H1 (cell line): Measurements from ENCODE around the gene SLIT3. TPM values are rescaled to one million over a fixed set of nuclear protein-coding genes. Genes with fewer than 3 reads are reported as not detected.
A peak's percentile ranks its signal among the peaks of the same experiment; 100 is the strongest.

ENCODE experiments used
- CTCF ChIA-PET: fragments of 300-600 bp; sonication (Branson Sonifier 250); formaldehyde crosslinking; loops from one replicate; lab custom pipeline; 2021; ENCODE audit not compliant: partially characterized antibody; lab: Charles Lee
- POLR2A ChIA-PET: fragments of 300-600 bp; sonication (Branson Sonifier 250); formaldehyde crosslinking; loops from one replicate; lab custom pipeline; 2021; ENCODE audit warnings: inconsistent platforms; ENCODE audit not compliant: partially characterized antibody; lab: Charles Lee
- DNase-seq, 2 experiments: peaks; one replicate each; pipeline versions ENCODE4 v3.0.0 to v3.0.0-alpha.2; 2010 to 2022; ENCODE audit warnings: low spot score in 2 of 2, low read depth in 1 of 2, mixed read lengths in 1 of 2
- FAIRE-seq: peaks from 2 replicates; lab custom pipeline; 2011; peaks lifted over from hg19 to GRCh38; lab: Jason Lieb, UNC
- H2AFZ ChIP-seq: 2 replicates; pipeline ENCODE4 v1.8.1; 2012; ENCODE audit warnings: low read length, inconsistent platforms
- H2AK5ac ChIP-seq: 2 replicates; pipeline ENCODE4 v1.6.1; 2013; ENCODE audit warnings: low read depth, low read length
- H2BK120ac ChIP-seq: replicated peaks from 2 replicates; pipeline ENCODE3; 2013; ENCODE audit warnings: low read depth, low read length, inconsistent platforms
- H2BK12ac ChIP-seq: 2 replicates; pipeline ENCODE4 v1.6.1; 2013; ENCODE audit warnings: low read depth, low read length
- H2BK15ac ChIP-seq: 2 replicates; pipeline ENCODE4 v1.6.1; 2013; ENCODE audit warnings: low read length
- H2BK20ac ChIP-seq: 2 replicates; pipeline ENCODE4 v1.6.1; 2013; ENCODE audit warnings: low read length
- H2BK5ac ChIP-seq: 2 replicates; pipeline ENCODE4 v1.6.1; 2013; ENCODE audit warnings: low read depth, low read length
- H3K14ac ChIP-seq: 2 replicates; pipeline ENCODE4 v1.6.1; 2013; ENCODE audit warnings: inconsistent platforms; ENCODE audit not compliant: insufficient read length
- H3K18ac ChIP-seq: 2 replicates; pipeline ENCODE4 v1.6.1; 2013; ENCODE audit warnings: low read length; ENCODE audit errors: extremely low read depth
- H3K23ac ChIP-seq: 2 replicates; pipeline ENCODE4 v1.6.1; 2013; ENCODE audit warnings: inconsistent platforms; ENCODE audit not compliant: insufficient read length
- H3K23me2 ChIP-seq: 2 replicates; pipeline ENCODE4 v1.6.1; 2013; ENCODE audit warnings: low read depth, low read length
- H3K27ac ChIP-seq: 2 replicates; pipeline ENCODE4 v1.6.1; 2011; ENCODE audit warnings: low read depth, low read length, inconsistent platforms
- H3K27me3 ChIP-seq, 4 experiments: replicated peaks in 1 of 4; 1 replicate in 1 of 4; 2 replicates in 3 of 4; pipeline versions ENCODE4 v1.6.1 to v1.8.1; 2011 to 2013; ENCODE audit warnings: low read length in 3 of 4, mild to moderate bottlenecking in 3 of 4, inconsistent platforms in 2 of 4, mixed read lengths in 2 of 4, moderate library complexity in 1 of 4; ENCODE audit not compliant: control insufficient read depth in 3 of 4, insufficient read depth in 3 of 4; ENCODE audit errors: extremely low read depth in 1 of 4
- H3K36me3 ChIP-seq, 4 experiments: 2 replicates each; pipeline versions ENCODE4 v1.6.1 to v1.8.1; 2011 to 2013; ENCODE audit warnings: mild to moderate bottlenecking in 4 of 4, low read length in 3 of 4, moderate library complexity in 2 of 4, control low read depth in 1 of 4, inconsistent platforms in 1 of 4; ENCODE audit not compliant: insufficient read depth in 4 of 4, control insufficient read depth in 2 of 4
- H3K4ac ChIP-seq: replicated peaks from 2 replicates; pipeline ENCODE3; 2013; ENCODE audit warnings: low read length, low read depth, mixed read lengths, inconsistent platforms; ENCODE audit not compliant: insufficient read length
- H3K4me1 ChIP-seq, 4 experiments: replicated peaks in 1 of 4; 1 replicate in 1 of 4; 2 replicates in 3 of 4; pipeline versions ENCODE4 v1.6.1 to v1.8.1; 2011 to 2013; ENCODE audit warnings: low read length in 3 of 4, inconsistent platforms in 2 of 4, mixed read lengths in 1 of 4; ENCODE audit not compliant: insufficient read depth in 4 of 4, control insufficient read depth in 3 of 4
- H3K4me2 ChIP-seq, 2 experiments: 2 replicates each; pipeline versions ENCODE4 v1.6.1 to v1.8.1; 2011 to 2013; ENCODE audit warnings: low read depth in 2 of 2, low read length in 2 of 2, control low read depth in 1 of 2, inconsistent platforms in 1 of 2, mild to moderate bottlenecking in 1 of 2; ENCODE audit not compliant: insufficient read depth in 1 of 2
- H3K4me3 ChIP-seq, 4 experiments: fragments of 200-600, 300-600 bp in 1 of 4; sonication (generic), shearing (Covaris generic), sonication (Bioruptor Twin) in 1 of 4; 2 replicates each; pipeline versions ENCODE4 v1.5.1 to v1.8.1; 2011 to 2016; ENCODE audit warnings: low read length in 4 of 4, low read depth in 3 of 4, control low read depth in 2 of 4, inconsistent platforms in 2 of 4, mild to moderate bottlenecking in 2 of 4, mixed read lengths in 1 of 4, moderate library complexity in 1 of 4; ENCODE audit not compliant: insufficient read depth in 2 of 4; ENCODE audit errors: extremely low read depth in 1 of 4
- H3K56ac ChIP-seq: replicated peaks from 2 replicates; pipeline ENCODE3; 2013; ENCODE audit warnings: low read depth, mild to moderate bottlenecking, mixed read lengths, low read length, inconsistent platforms; ENCODE audit not compliant: insufficient read length
- H3K79me1 ChIP-seq: 2 replicates; pipeline ENCODE4 v1.6.1; 2013; ENCODE audit warnings: low read depth, low read length, control low read depth
- H3K79me2 ChIP-seq, 2 experiments: 2 replicates each; pipeline versions ENCODE4 v1.6.1 to v1.8.1; 2012 to 2013; ENCODE audit warnings: low read length in 2 of 2, mild to moderate bottlenecking in 2 of 2, inconsistent platforms in 1 of 2; ENCODE audit not compliant: insufficient read depth in 2 of 2, control insufficient read depth in 1 of 2
- H3K9ac ChIP-seq, 4 experiments: replicated peaks in 1 of 4; 1 replicate in 1 of 4; 2 replicates in 3 of 4; pipeline versions ENCODE4 v1.6.1 to v1.8.1; 2011 to 2013; ENCODE audit warnings: low read depth in 3 of 4, low read length in 3 of 4, control low read depth in 2 of 4, mild to moderate bottlenecking in 2 of 4, moderate library complexity in 2 of 4, inconsistent platforms in 1 of 4; ENCODE audit errors: extremely low read depth in 1 of 4
- H3K9me3 ChIP-seq, 2 experiments: 2 replicates each; pipeline versions ENCODE4 v1.6.1 to v1.8.1; 2012 to 2013; ENCODE audit warnings: mild to moderate bottlenecking in 2 of 2, moderate library complexity in 2 of 2, control low read depth in 1 of 2, inconsistent platforms in 1 of 2, low read depth in 1 of 2, low read length in 1 of 2, mixed read lengths in 1 of 2; ENCODE audit not compliant: insufficient read depth in 2 of 2
- H4K20me1 ChIP-seq, 2 experiments: replicated peaks in 1 of 2; 2 replicates each; pipeline versions ENCODE3 to v1.8.1; 2011 to 2013; ENCODE audit warnings: inconsistent platforms in 2 of 2, low read length in 2 of 2, mild to moderate bottlenecking in 1 of 2; ENCODE audit not compliant: insufficient read depth in 2 of 2, control insufficient read depth in 1 of 2
- H4K5ac ChIP-seq: 2 replicates; pipeline ENCODE4 v1.6.1; 2013; ENCODE audit warnings: low read length, low read depth, mixed read lengths, inconsistent platforms; ENCODE audit not compliant: insufficient read length
- H4K8ac ChIP-seq: 2 replicates; pipeline ENCODE4 v1.8.0; 2013; ENCODE audit warnings: mild to moderate bottlenecking, moderate library complexity, low read length, inconsistent platforms; ENCODE audit not compliant: insufficient read depth; ENCODE audit errors: extremely low read depth
- H4K91ac ChIP-seq: replicated peaks from 2 replicates; pipeline ENCODE3; 2013; ENCODE audit warnings: low read length, mixed read lengths, inconsistent platforms; ENCODE audit not compliant: insufficient read length
- ATF2 ChIP-seq: IDR thresholded peaks from 2 replicates; pipeline ENCODE4 v1.6.1; 2012; ENCODE audit warnings: low read length, inconsistent platforms
- CTBP2 ChIP-seq: IDR thresholded peaks from 2 replicates; pipeline ENCODE4 v1.7.0; 2011; ENCODE audit warnings: borderline replicate concordance, mild to moderate bottlenecking, moderate library complexity, mixed read lengths, low read length; ENCODE audit not compliant: insufficient read depth, insufficient read length
- E2F6 ChIP-seq: IDR thresholded peaks from 2 replicates; pipeline ENCODE4 v1.6.1; 2012; ENCODE audit warnings: inconsistent platforms
- EGR1 ChIP-seq: IDR thresholded peaks from 2 replicates; pipeline ENCODE4 v1.6.1; 2011; ENCODE audit warnings: low read depth, low read length, borderline replicate concordance
- EP300 ChIP-seq, 2 experiments: IDR thresholded peaks; 1 replicate in 1 of 2; 2 replicates in 1 of 2; pipeline ENCODE4 v1.6.1; 2011 to 2012; ENCODE audit warnings: low read depth in 2 of 2, low read length in 2 of 2, mild to moderate bottlenecking in 2 of 2, borderline replicate concordance in 1 of 2, inconsistent platforms in 1 of 2, moderate library complexity in 1 of 2
- EZH2 ChIP-seq: fragments of 200-600 bp; sonication (generic); IDR thresholded peaks from 2 replicates; pipeline ENCODE4 v1.7.1; 2012; ENCODE audit warnings: low read depth, mild to moderate bottlenecking, moderate library complexity, low read length, inconsistent platforms; ENCODE audit not compliant: severe bottlenecking
- HDAC6 ChIP-seq: IDR thresholded peaks from one replicate; pipeline ENCODE4 v1.7.1; 2012; ENCODE audit warnings: low read depth, mild to moderate bottlenecking, inconsistent platforms, low read length, moderate library complexity
- JUND ChIP-seq: IDR thresholded peaks from 2 replicates; pipeline ENCODE4 v1.6.1; 2011; ENCODE audit warnings: mild to moderate bottlenecking, improper control_type of control experiment, low read length
- POLR2AphosphoS5 ChIP-seq: IDR thresholded peaks from 2 replicates; pipeline ENCODE4 v1.6.1; 2011; ENCODE audit warnings: low read depth, low read length
- SP2 ChIP-seq: IDR thresholded peaks from 2 replicates; pipeline ENCODE4 v1.6.1; 2012; ENCODE audit warnings: mild to moderate bottlenecking, low read length, inconsistent platforms
- SRF ChIP-seq: IDR thresholded peaks from 2 replicates; pipeline ENCODE4 v1.6.1; 2011; ENCODE audit warnings: mild to moderate bottlenecking, low read depth, low read length, moderate library complexity
- WGBS, 2 experiments: shearing (Covaris generic) in 1 of 2; methylation state at CpG; one replicate each; pipeline versions ENCODE4 v1.1.6 to v1.1.7; 2013 to 2015; ENCODE audit warnings: low lambda C conversion rate in 2 of 2, mixed read lengths in 2 of 2, inconsistent platforms in 1 of 2, low coverage in 1 of 2, missing lambda C conversion rate in 1 of 2; ENCODE audit not compliant: insufficient replicate concordance in 2 of 2, insufficient coverage in 1 of 2, insufficient read length in 1 of 2; ENCODE audit errors: extremely low coverage in 1 of 2, missing lambda C conversion rate in 1 of 2; 5-methylcytosine and 5-hydroxymethylcytosine counted together
- polyA plus RNA-seq, 7 experiments: library from polyadenylated mRNA; depleted of rRNA in 3 of 7; stranded (reverse) in 5 of 7; unstranded in 2 of 7; fragments of >200 nt in 5 of 7; fragments of 200-250 nt in 2 of 7; gene quantifications; 1 replicate in 5 of 7; 2 replicates in 1 of 7; 4 replicates in 1 of 7; pipeline versions ENCODE4 v1.2.1 to v1.2.3, GENCODE V29; 2011 to 2013; ENCODE audit warnings: missing spikeins in 2 of 7, mixed read lengths in 2 of 7
- total RNA-seq: library from RNA; stranded (reverse); fragmentation: NEBNext Ultra II Directional; extraction: Animal tissue kit (Norgen Biotek cat#: 25700); gene quantifications from 2 replicates; pipeline ENCODE4 v1.2.1, GENCODE V29; 2021

SLIT3 gene
- total and polyA plus RNA-seq, 2 of the 8 experiments (the other 6 are each of a cell fraction or from before 2014, with no cell fraction given), result 1.1 to 1.2 TPM

GRCh38 chr5:168975331-168975730, 325.6 kb downstream of the SLIT3 start:
- Histone ChIP-seq H4K5ac (no peak overlapping the region), H3K23ac (no peak overlapping the region), H3K27me3 (no peaks in the 10 kb centered on the region), H3K36me3 (no peaks in the 10 kb centered on the region), H3K4me1 (peaks cover 0 to 9% (median 3%) of the 10 kb centered on the region in 4 experiments; a peak in 2 of 7 replicates), H4K20me1 (no peaks in the 10 kb centered on the region), H2BK5ac (no peak overlapping the region), H3K18ac (no peak overlapping the region), H2BK15ac (0 out of 2 replicates have a peak overlapping the region, but pooled peaks have one; percentile 13), H3K4ac (no peak overlapping the region), H2BK20ac (no peak overlapping the region), H3K4me3 (no peak overlapping the region), H2BK12ac (no peak overlapping the region), H3K14ac (no peak overlapping the region), H3K9me3 (no peaks in the 10 kb centered on the region), H2AFZ (no peak overlapping the region), H4K91ac (no peak overlapping the region), H2BK120ac (no peak overlapping the region), H3K9ac (no peak overlapping the region), H3K56ac (no peak overlapping the region), H3K23me2 (no peaks in the 10 kb centered on the region), H3K27ac (no peak overlapping the region), H3K4me2 (no peak overlapping the region), H4K8ac (no peak overlapping the region), H2AK5ac (0 out of 2 replicates have a peak overlapping the region, but pooled peaks have one; percentile 24), H3K79me2 (no peaks in the 10 kb centered on the region), H3K79me1 (no peaks in the 10 kb centered on the region)
- CTCF ChIA-PET, result interaction anchor here (1.4 to 3.2 kb wide), 3 partner anchors 8 to 28 kb away, joined by 3 to 18 read pairs (median 8); no protein-coding TSS in a partner anchor
- no peak for FAIRE-seq
- no peak for DNase-seq
- TF ChIP-seq E2F6 (no peak), POLR2AphosphoS5 (no peak), EGR1 (no peak), HDAC6 (no peak), CTBP2 (no peak), EZH2 (no peak), SRF (no peak), SP2 (no peak), ATF2 (no peak), EP300 (IDR thresholded peaks at IDR 0.05; ENCODE audit: borderline replicate concordance in 1 of 2, low read depth in 2 of 2, low read length in 2 of 2) (no peak), JUND (no peak)
- POLR2A ChIA-PET, result no interaction called here
- WGBS, 2 experiments, result 90% methylated on average over 3 of the region's 3 CpGs; no CpG with 5 or more reads in 1 of the 2 experiments
